ENCODE measurements around the gene RAB30. TPM values are rescaled to one million over a fixed set of nuclear protein-coding genes. Genes with fewer than 3 reads are reported as not detected.

The RAB30 gene
- total RNA-seq, 1 experiment from 2014 or later, result 1.5 TPM

GRCh38 chr11:83105168-83105567 is 33.5 kb upstream of the RAB30 start:
- no peak for TF ChIP-seq CTCF (IDR thresholded peaks at IDR 0.05; ENCODE audit: unreplicated experiment)
- no peak overlapping the region for H3K4me3 Mint-ChIP-seq (ENCODE audit: low read depth, unreplicated experiment)
- no peaks in the 10 kb centered on the region for H3K36me3 Mint-ChIP-seq (ENCODE audit: insufficient read depth, unreplicated experiment)
- no peaks in the 10 kb centered on the region for H3K9me3 Mint-ChIP-seq (ENCODE audit: low read depth, unreplicated experiment)
- no peak for DNase-seq
- no peak overlapping the region for H3K27ac Mint-ChIP-seq (ENCODE audit: unreplicated experiment)
- intact Hi-C loops (cut with micrococcal nuclease; ENCODE audit: unreplicated experiment), result no loop called here
- CTCF ChIA-PET, result interaction anchor here (0.7 kb wide), 2 partner anchors 36 to 72 kb away, joined by 3 to 6 read pairs; no protein-coding TSS in a partner anchor
- H3K4me1 Mint-ChIP-seq (ENCODE audit: low read depth, unreplicated experiment), result no peaks in the 10 kb centered on the region
- H3K27me3 Mint-ChIP-seq (ENCODE audit: unreplicated experiment), result no peaks in the 10 kb centered on the region
- BruUV-seq (replicated peaks), result no TSS peak

- BruUV-seq (replicated peaks), result no TSS peak
- no peak for TF ChIP-seq CTCF (IDR thresholded peaks at IDR 0.05; ENCODE audit: unreplicated experiment)
- intact Hi-C loops (cut with micrococcal nuclease; ENCODE audit: unreplicated experiment), result no loop called here
- no peak for DNase-seq
- CTCF ChIA-PET, result no interaction called here
- H3K27ac Mint-ChIP-seq (ENCODE audit: unreplicated experiment), result no peak overlapping the region
- H3K4me3 Mint-ChIP-seq (ENCODE audit: low read depth, unreplicated experiment), result no peak overlapping the region
- no peaks in the 10 kb centered on the region for H3K36me3 Mint-ChIP-seq (ENCODE audit: insufficient read depth, unreplicated experiment)
- no peaks in the 10 kb centered on the region for H3K27me3 Mint-ChIP-seq (ENCODE audit: unreplicated experiment)
- no peaks in the 10 kb centered on the region for H3K4me1 Mint-ChIP-seq (ENCODE audit: low read depth, unreplicated experiment)
- H3K9me3 Mint-ChIP-seq (ENCODE audit: low read depth, unreplicated experiment), result no peaks in the 10 kb centered on the region
Observed at GRCh38 chr11:83102834-83103233, 31.1 kb upstream of the RAB30 start.

GRCh38 chr11:83097429-83098075 is 25.9 kb upstream of the RAB30 start:
- H3K9me3 Mint-ChIP-seq (ENCODE audit: low read depth, unreplicated experiment), result no peaks in the 10 kb centered on the region
- intact Hi-C loops (cut with micrococcal nuclease; ENCODE audit: unreplicated experiment), result no loop called here
- CTCF ChIA-PET, result interaction anchor here (0.7 kb wide), 2 partner anchors 10 to 47 kb away, joined by 3 to 4 read pairs; no protein-coding TSS in a partner anchor
- no peak for TF ChIP-seq CTCF (IDR thresholded peaks at IDR 0.05; ENCODE audit: unreplicated experiment)
- H3K4me1 Mint-ChIP-seq (ENCODE audit: low read depth, unreplicated experiment), result peaks cover 5% of the 10 kb centered on the region
- DNase-seq, result no peak
- no peaks in the 10 kb centered on the region for H3K36me3 Mint-ChIP-seq (ENCODE audit: insufficient read depth, unreplicated experiment)
- no TSS peak for BruUV-seq (replicated peaks)
- no peak overlapping the region for H3K27ac Mint-ChIP-seq (ENCODE audit: unreplicated experiment)
- no peak overlapping the region for H3K4me3 Mint-ChIP-seq (ENCODE audit: low read depth, unreplicated experiment)
- H3K27me3 Mint-ChIP-seq (ENCODE audit: unreplicated experiment), result no peaks in the 10 kb centered on the region

- H3K4me3 Mint-ChIP-seq (ENCODE audit: low read depth, unreplicated experiment), result no peak overlapping the region
- no peak for DNase-seq
- intact Hi-C loops (cut with micrococcal nuclease; ENCODE audit: unreplicated experiment), result loop anchor here (5.0 kb wide), 1 partner anchor 64 kb away; the partner anchor contains the start of gene PCF11
- CTCF ChIA-PET, result interaction anchor here (0.6 kb wide), 1 partner anchor 172 kb away, joined by 3 read pairs; no protein-coding TSS in a partner anchor
- no peak for TF ChIP-seq CTCF (IDR thresholded peaks at IDR 0.05; ENCODE audit: unreplicated experiment)
- no TSS peak for BruUV-seq (replicated peaks)
- peaks cover 9% of the 10 kb centered on the region for H3K36me3 Mint-ChIP-seq (ENCODE audit: insufficient read depth, unreplicated experiment)
- H3K9me3 Mint-ChIP-seq (ENCODE audit: low read depth, unreplicated experiment), result no peaks in the 10 kb centered on the region
- H3K27ac Mint-ChIP-seq (ENCODE audit: unreplicated experiment), result no peak overlapping the region
- H3K27me3 Mint-ChIP-seq (ENCODE audit: unreplicated experiment), result no peaks in the 10 kb centered on the region
- peaks cover 10% of the 10 kb centered on the region for H3K4me1 Mint-ChIP-seq (ENCODE audit: low read depth, unreplicated experiment)
Observed at GRCh38 chr11:83093634-83094033, 21.9 kb upstream of the RAB30 start.

All from Calu3 (cell line).